ENCODE results near the gene SGTA. TPM values are rescaled to one million over a fixed set of nuclear protein-coding genes. Genes with fewer than 3 reads are reported as not detected.

The SGTA gene
- total and polyA plus RNA-seq, 4 donors, result 16.7 to 38.4 (median 21.0) TPM

DNA sequence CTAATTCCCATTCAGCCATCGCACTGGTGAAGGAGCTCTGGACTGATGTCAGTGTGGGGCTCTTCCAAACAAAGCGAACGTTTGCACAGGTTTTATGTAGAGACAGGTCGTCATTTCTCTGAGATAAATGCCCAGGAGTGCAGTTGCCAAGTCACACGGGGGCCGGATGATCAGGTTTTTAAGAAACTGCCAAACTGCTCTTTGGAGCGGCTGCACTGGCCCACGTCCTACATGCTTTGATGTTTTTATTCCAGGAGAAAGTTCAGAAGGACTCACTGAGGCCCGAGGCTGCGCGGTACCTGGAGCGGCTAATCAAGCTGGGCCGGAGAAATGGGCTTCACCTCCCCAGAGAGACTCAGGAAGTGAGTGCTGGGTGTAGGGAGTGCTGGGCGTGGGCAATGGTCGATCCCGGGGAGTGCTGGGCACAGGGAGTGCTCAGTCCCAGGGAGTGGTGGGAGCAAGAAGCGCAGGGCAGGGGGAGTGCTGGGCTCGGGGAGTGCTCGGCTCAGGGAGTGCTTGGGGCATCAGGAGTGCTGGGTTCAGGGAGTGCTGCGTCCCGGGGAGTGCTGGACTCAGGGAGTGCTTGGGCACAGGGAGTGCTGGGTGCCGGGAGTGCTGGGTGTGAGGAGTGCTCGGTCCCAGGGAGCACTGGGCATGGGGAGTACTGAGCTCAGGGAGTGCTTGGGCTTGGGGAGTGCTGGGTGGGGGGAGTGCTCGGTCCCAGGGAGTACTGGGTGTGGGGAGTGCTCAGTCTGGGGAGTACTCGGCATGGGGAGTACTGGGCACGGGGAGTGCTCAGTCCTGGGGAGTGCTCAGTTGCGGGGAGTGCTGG lies 13.0 kb upstream of the SGTA start:
- no peak overlapping the region for H3K4me3 ChIP-seq (ENCODE audit: low read depth in 1 of 3, low read length in 3 of 3)
- WGBS, result 85% methylated on average over 27 of the region's 27 CpGs
- H3K9ac ChIP-seq (ENCODE audit: low read depth in 1 of 2, low read length in 2 of 2), result no peak overlapping the region
- no peaks in the 10 kb centered on the region for H3K27me3 ChIP-seq (ENCODE audit: control insufficient read depth in 4 of 4, insufficient read depth in 4 of 4, low read length in 3 of 4)
- H3K36me3 ChIP-seq (ENCODE audit: control insufficient read depth in 4 of 4, insufficient read depth in 3 of 4, low read depth in 1 of 4, low read length in 3 of 4), result peaks cover 0 to 13% (median 5%) of the 10 kb centered on the region in 4 donors
- H3K9me3 ChIP-seq (ENCODE audit: control insufficient read depth in 4 of 4, low read length in 3 of 4), result no peaks in the 10 kb centered on the region
- TF ChIP-seq NR2F2 (IDR thresholded peaks at IDR 0.05) (no peak), HNF4A (conservative IDR thresholded peaks at IDR 0.05) (no peak), SP1 (IDR thresholded peaks at IDR 0.05) (no peak), CTCF (IDR thresholded peaks at IDR 0.05; ENCODE audit: low read depth, low read length, missing input control) (no peak), YY1 (IDR thresholded peaks at IDR 0.05) (no peak), JUND (IDR thresholded peaks at IDR 0.05) (no peak), HNF4G (IDR thresholded peaks at IDR 0.05) (no peak), RAD21 (IDR thresholded peaks at IDR 0.05) (no peak), GABPA (IDR thresholded peaks at IDR 0.05 in 1 of 2, conservative IDR thresholded peaks at IDR 0.05 in 1 of 2) (no peak), RXRA (IDR thresholded peaks at IDR 0.05) (no peak), TAF1 (conservative IDR thresholded peaks at IDR 0.05) (no peak), EGR1 (IDR thresholded peaks at IDR 0.05; ENCODE audit: low read depth in 2 of 2) (no peak)
- TF ChIP-seq, protein P1, sequence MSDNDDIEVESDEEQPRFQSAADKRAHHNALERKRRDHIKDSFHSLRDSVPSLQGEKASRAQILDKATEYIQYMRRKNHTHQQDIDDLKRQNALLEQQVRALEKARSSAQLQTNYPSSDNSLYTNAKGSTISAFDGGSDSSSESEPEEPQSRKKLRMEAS (IDR thresholded peaks at IDR 0.05), result no peak
- TF ChIP-seq, protein P2, sequence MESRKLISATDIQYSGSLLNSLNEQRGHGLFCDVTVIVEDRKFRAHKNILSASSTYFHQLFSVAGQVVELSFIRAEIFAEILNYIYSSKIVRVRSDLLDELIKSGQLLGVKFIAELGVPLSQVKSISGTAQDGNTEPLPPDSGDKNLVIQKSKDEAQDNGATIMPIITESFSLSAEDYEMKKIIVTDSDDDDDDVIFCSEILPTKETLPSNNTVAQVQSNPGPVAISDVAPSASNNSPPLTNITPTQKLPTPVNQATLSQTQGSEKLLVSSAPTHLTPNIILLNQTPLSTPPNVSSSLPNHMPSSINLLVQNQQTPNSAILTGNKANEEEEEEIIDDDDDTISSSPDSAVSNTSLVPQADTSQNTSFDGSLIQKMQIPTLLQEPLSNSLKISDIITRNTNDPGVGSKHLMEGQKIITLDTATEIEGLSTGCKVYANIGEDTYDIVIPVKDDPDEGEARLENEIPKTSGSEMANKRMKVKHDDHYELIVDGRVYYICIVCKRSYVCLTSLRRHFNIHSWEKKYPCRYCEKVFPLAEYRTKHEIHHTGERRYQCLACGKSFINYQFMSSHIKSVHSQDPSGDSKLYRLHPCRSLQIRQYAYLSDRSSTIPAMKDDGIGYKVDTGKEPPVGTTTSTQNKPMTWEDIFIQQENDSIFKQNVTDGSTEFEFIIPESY (IDR thresholded peaks at IDR 0.05), result no peak
- TF ChIP-seq, protein P3, sequence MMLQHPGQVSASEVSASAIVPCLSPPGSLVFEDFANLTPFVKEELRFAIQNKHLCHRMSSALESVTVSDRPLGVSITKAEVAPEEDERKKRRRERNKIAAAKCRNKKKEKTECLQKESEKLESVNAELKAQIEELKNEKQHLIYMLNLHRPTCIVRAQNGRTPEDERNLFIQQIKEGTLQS (IDR thresholded peaks at IDR 0.05), result no peak
- no peak for DNase-seq (ENCODE audit: low spot score)
- H3K4me1 ChIP-seq (ENCODE audit: control insufficient read depth in 4 of 4, insufficient read depth in 4 of 4, low read length in 3 of 4), result peaks cover 4 to 18% (median 13%) of the 10 kb centered on the region in 4 donors
- no peak overlapping the region for H3K27ac ChIP-seq (ENCODE audit: low read depth in 1 of 2, low read length in 2 of 2)

GRCh38 chr19:2793577-2793976 lies 10.5 kb upstream of the SGTA start:
- 97% methylated on average over 12 of the region's 12 CpGs for WGBS
- Histone ChIP-seq H3K27ac (ENCODE audit: low read depth in 1 of 2, low read length in 2 of 2) (no peak overlapping the region), H3K27me3 (ENCODE audit: control insufficient read depth in 4 of 4, insufficient read depth in 4 of 4, low read length in 3 of 4) (no peaks in the 10 kb centered on the region), H3K4me1 (ENCODE audit: control insufficient read depth in 4 of 4, insufficient read depth in 4 of 4, low read length in 3 of 4) (peaks cover 13 to 32% (median 25%) of the 10 kb centered on the region in 4 donors), H3K36me3 (ENCODE audit: control insufficient read depth in 4 of 4, insufficient read depth in 3 of 4, low read depth in 1 of 4, low read length in 3 of 4) (peaks cover 0 to 5% (median 0%) of the 10 kb centered on the region in 4 donors), H3K9me3 (ENCODE audit: control insufficient read depth in 4 of 4, low read length in 3 of 4) (no peaks in the 10 kb centered on the region), H3K9ac (ENCODE audit: low read depth in 1 of 2, low read length in 2 of 2) (no peak overlapping the region), H3K4me3 (ENCODE audit: low read depth in 1 of 3, low read length in 3 of 3) (no peak overlapping the region)
- DNase-seq (ENCODE audit: low spot score), result no peak
- TF ChIP-seq CTCF (IDR thresholded peaks at IDR 0.05; ENCODE audit: low read depth, low read length, missing input control) (no peak), FOXA1 (IDR thresholded peaks at IDR 0.05) (no peak), HNF4G (IDR thresholded peaks at IDR 0.05) (no peak), FOXA2 (IDR thresholded peaks at IDR 0.05) (no peak), EGR1 (IDR thresholded peaks at IDR 0.05; ENCODE audit: low read depth in 2 of 2) (no peak), JUND (IDR thresholded peaks at IDR 0.05) (no peak), RXRA (IDR thresholded peaks at IDR 0.05) (no peak), NR2F2 (IDR thresholded peaks at IDR 0.05) (no peak), YY1 (IDR thresholded peaks at IDR 0.05) (no peak), TAF1 (conservative IDR thresholded peaks at IDR 0.05) (no peak), HNF4A (conservative IDR thresholded peaks at IDR 0.05) (no peak)
- TF ChIP-seq, protein P2 (IDR thresholded peaks at IDR 0.05), result no peak
- TF ChIP-seq, protein P3 (IDR thresholded peaks at IDR 0.05), result no peak
- TF ChIP-seq, protein P1 (IDR thresholded peaks at IDR 0.05), result no peak
